GM06990 (cell line): ENCODE measurements around the gene AKT1S1.

ENCODE experiments used
- DNase-seq: peaks from one replicate; pipeline ENCODE4 v3.0.0-alpha.2; 2011; ENCODE audit not compliant: insufficient read length; ENCODE audit errors: extremely low read depth
- H3K27me3 ChIP-seq: replicated peaks from 2 replicates; pipeline ENCODE4 v1.6.0; 2011; ENCODE audit warnings: low read length; ENCODE audit not compliant: control insufficient read depth, insufficient read depth
- H3K36me3 ChIP-seq: 2 replicates; pipeline ENCODE4 v1.5.1; 2011; ENCODE audit warnings: low read length; ENCODE audit not compliant: control insufficient read depth, insufficient read depth
- H3K4me3 ChIP-seq: replicated peaks from 2 replicates; pipeline ENCODE4 v1.5.1; 2011; ENCODE audit warnings: low read depth, mild to moderate bottlenecking, control low read depth, low read length
- TF ChIP-seq, protein P1 (sequence below): IDR thresholded peaks from 2 replicates; pipeline ENCODE4 v1.5.1; 2011; ENCODE audit warnings: low read length, control low read depth, mild to moderate bottlenecking, inconsistent platforms; ENCODE audit not compliant: insufficient read depth, poor library complexity, severe bottlenecking

AKT1S1 gene

DNA sequence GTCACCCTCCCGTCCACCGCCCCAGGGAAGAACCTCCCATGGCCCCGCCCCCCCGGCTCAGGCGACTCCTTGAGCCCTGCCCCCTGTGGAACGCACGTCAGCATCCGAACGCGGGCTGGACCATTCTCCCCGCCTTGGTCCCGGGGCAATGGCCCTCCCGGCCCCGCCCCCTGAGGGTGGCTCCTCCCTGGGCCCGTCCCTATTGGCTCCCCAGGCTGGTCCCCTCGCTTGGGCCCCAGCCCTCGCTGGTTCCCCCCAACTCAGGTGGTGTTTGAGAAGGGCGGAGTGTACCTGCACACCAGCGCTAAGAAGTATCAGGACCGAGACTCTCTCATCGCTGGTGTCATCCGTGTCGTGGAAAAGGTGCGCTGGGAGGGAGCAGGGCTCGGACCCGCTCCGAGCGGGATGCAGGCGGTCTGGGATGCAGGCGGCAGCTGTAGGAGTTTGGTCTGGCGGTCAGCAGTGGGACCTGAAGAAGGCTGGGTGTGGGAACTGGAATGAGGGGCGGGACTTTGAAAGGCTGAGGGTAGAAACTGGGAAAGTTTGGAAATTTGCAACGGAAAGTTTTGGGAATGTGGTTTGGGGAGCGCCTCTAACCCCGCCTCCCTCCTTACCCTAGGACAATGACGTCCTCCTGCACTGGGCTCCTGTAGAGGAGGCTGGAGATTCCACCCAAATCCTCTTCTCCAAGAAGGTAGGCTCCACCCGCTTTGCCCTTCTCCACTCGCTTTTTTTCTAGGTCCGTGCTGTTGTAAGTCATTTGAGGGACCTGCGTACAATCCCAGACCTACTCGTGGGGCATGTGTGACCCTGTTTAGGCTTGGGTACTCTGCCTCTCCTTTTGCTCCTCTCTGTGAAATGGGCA is 956 bp upstream of the AKT1S1 start:
- H3K4me3 ChIP-seq: peak overlapping the region; percentile 98
- DNase-seq: peak; percentile 96
- H3K36me3 ChIP-seq: peaks cover 29% of the 10 kb centered on the region
- TF ChIP-seq, protein P1, sequence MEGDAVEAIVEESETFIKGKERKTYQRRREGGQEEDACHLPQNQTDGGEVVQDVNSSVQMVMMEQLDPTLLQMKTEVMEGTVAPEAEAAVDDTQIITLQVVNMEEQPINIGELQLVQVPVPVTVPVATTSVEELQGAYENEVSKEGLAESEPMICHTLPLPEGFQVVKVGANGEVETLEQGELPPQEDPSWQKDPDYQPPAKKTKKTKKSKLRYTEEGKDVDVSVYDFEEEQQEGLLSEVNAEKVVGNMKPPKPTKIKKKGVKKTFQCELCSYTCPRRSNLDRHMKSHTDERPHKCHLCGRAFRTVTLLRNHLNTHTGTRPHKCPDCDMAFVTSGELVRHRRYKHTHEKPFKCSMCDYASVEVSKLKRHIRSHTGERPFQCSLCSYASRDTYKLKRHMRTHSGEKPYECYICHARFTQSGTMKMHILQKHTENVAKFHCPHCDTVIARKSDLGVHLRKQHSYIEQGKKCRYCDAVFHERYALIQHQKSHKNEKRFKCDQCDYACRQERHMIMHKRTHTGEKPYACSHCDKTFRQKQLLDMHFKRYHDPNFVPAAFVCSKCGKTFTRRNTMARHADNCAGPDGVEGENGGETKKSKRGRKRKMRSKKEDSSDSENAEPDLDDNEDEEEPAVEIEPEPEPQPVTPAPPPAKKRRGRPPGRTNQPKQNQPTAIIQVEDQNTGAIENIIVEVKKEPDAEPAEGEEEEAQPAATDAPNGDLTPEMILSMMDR: no peak
- H3K27me3 ChIP-seq: no peaks in the 10 kb centered on the region

DNA sequence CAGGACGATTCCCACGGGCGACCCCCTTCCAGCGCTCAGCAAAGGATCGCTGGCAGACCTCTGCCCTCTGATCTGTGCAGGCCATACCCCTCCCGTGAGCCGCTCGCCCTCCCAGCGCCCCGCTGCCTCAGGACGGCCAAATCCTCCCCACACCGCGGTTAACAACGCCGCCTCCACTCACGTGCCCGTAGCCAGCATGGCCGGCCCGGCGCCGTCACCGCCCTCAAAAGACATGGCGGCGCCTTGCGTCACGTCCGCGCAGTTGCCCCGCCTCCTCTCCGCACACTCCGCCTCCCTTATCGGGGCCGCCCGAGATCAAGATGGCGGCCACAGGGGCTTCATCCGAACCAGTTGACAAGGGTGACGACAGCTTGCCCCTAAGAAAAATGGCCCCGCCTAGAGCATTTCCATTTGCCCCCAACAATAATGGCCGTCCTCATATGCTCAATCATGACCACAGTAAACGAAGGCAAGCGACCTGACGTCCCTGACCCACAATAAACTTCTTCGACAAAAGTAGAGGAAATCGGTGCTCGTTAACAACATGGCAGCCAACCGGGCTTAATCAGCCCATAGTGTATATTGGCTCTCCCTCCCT is 634 bp downstream of the AKT1S1 start:
- DNase-seq: peak; percentile 98

DNA sequence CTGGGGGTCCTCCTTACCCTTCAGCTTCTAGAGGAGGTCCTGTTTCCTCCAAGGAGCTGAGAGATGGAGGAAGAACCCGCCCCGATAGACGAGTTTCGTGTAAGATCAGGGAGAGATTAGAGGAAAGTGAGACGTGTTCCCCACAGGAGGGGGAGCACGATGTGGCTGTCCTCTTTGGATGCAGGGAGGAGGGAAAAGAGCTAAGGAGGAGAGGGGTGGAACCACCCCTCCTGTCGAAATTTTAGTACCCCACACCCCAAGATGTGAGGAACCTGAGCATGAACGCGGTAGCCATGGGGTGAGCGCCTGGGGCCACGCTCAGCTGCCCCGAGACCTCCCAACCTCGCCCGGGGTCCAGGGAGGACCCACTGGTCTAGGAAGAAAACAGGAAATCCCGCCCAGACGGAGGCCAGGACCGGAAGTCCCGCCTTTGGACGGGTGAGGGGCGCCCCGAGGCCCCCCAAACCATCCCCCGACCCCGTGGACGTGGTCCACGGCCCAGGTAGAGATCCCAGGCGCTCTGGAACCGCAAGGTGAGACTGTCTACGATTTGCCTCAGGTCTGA is 1.2 kb downstream of the AKT1S1 start:
- Histone ChIP-seq H3K27me3 (no peaks in the 10 kb centered on the region), H3K36me3 (peaks cover 13% of the 10 kb centered on the region), H3K4me3 (peak overlapping the region; percentile 98)
- DNase-seq: no peak
- TF ChIP-seq, protein P1: no peak

More for the DNA sequence above, 634 bp downstream of the AKT1S1 start:
- Histone ChIP-seq H3K4me3 (peak overlapping the region; percentile 98), H3K27me3 (no peaks in the 10 kb centered on the region), H3K36me3 (peaks cover 18% of the 10 kb centered on the region)
- TF ChIP-seq, protein P1: no peak

DNA sequence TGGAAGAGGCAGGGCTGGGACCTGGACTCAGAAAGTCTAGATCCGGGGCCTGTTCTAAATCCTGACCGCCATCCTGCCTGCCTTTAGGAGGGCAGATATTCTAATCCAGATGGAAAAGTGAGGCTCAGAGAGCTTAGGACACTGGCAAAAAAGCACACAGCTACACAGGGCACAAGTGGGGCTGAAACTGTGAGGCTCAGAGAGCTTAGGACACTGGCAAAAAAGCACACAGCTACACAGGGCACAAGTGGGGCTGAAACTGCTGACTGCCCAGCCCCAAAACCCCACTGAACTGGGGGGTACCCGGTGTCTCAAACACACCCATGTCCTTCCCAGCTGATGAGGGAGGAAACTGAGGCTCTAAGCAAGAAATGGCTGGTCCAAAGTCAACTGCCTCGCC is 2.0 kb downstream of the AKT1S1 start:
- TF ChIP-seq, protein P1: no peak
- Histone ChIP-seq H3K4me3 (peak overlapping the region; percentile 98), H3K27me3 (no peaks in the 10 kb centered on the region), H3K36me3 (peaks cover 8% of the 10 kb centered on the region)
- DNase-seq: no peak

DNA sequence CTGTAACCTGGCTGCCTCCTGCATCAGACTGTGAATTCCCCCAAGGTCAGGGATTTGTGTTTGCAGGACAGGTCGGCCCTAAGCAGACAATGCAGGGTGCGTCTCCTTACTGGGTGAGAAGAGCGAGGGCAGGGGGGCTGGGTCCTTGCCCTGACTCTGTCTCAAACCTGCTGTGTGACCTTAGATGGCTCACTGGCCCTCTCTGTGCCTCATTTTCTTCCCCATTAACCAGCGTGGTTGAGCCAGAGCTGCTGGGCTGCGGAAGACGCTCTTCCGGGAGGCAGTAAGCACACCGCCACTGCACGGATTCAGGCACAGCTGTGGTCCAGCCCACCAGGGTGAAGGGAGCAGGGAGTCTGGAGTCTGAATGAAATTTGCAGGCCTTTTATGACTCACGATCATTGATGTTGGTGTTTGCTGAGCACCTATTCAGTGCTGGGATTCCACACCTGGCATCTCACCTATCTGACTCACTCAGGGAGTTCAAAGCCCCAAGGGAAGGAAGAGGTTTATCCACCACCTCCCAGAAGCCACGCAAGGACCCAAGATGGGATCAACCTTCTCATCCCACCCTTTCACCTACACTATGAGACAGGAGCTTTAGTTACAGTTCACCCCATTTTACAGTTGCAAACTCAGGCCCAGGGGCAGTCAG is 2.5 kb downstream of the AKT1S1 start:
- H3K4me3 ChIP-seq: no peak overlapping the region; the same call in 1 of the 2 replicates

More for the DNA sequence above, 2.5 kb downstream of the AKT1S1 start:
- no peak for DNase-seq
- H3K36me3 ChIP-seq: peaks cover 8% of the 10 kb centered on the region
- TF ChIP-seq, protein P1: no peak
- no peaks in the 10 kb centered on the region for H3K27me3 ChIP-seq
